Raji (cell line): Measurements from ENCODE around the gene GALNT10.

Experiments used
- POLR2A ChIP-seq: IDR thresholded peaks from 2 replicates; pipeline ENCODE4 v1.6.1; 2011; ENCODE audit warnings: low read depth, low read length, control low read depth; ENCODE audit not compliant: insufficient read depth

GALNT10 gene

DNA sequence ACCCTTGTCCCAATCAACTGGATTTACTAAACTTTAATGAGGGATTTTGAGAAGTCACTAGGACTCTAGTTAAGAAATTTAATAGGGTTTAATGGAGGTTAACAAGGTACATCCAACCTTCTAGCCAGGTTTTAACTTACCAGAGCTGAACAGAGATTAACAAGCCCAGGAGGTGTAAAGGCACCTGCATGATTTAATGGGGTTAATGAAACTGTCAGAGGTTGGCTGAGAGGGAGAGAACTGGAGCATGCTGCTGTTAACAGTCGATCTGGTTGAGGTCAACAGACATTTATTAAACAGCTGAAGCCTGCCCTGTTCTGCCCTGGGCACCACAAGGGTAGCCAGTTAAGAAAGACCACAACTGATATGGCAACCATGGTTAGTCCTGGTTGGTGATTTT lies 273.9 kb downstream of the GALNT10 start:
- TF ChIP-seq POLR2A: no peak

DNA sequence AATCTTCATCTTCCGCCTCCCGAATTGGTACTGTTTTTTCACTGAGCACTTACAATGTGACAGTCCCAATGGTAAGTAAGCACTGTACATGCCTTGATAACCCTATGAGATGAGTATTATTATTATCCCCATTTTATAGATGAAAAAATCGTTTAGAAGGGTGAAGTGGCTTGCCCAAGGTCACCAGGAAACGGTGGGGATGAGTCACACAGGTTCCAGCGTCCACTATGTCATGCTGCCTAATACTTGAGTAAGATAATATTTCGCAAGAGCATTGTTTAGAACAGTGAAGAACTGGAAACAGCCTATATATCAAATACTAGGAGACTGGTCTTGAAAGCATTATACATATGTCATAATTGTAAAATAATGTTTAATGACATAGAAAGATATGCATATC lies 274.6 kb downstream of the GALNT10 start:
- TF ChIP-seq POLR2A: no peak

DNA sequence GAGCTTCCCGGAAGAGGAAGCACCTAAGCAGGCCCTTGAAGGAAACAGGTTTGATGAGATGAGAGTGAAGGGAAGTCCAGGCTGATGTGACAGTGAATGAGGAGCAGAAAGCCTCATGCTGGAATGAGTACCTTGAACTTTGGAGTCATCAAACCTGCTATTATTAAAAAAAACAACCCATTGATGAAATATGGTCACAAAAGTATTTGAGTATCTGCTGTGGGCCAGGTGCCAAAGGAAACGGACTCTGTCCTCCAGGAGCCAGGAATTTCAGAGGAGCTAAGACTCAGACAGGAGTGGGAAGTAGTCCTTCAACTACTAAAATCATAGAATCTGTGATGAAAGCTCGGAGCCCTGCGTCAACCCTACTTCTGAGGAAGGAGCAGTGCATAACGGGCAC lies 275.6 kb downstream of the GALNT10 start:
- TF ChIP-seq POLR2A: no peak

DNA sequence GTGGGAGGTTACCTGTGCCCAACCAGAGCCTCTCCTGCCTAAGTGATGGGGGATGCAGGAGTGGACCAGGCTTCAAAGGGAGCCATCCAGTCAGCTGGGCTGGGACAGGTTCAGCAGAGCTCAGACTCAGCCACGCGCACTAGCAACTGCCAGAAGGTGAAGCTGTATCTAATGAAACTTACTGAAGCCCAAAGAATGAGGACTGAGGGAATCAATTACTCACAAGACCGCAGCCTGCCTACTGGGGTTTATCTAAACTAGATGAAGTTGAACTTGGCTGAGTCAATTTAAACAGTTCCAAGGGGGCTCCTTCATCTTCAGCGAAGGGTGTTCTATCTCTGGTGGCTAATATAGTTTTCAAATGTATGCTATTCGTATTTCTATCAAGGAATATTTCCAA lies 276.1 kb downstream of the GALNT10 start:
- TF ChIP-seq POLR2A: no peak

DNA sequence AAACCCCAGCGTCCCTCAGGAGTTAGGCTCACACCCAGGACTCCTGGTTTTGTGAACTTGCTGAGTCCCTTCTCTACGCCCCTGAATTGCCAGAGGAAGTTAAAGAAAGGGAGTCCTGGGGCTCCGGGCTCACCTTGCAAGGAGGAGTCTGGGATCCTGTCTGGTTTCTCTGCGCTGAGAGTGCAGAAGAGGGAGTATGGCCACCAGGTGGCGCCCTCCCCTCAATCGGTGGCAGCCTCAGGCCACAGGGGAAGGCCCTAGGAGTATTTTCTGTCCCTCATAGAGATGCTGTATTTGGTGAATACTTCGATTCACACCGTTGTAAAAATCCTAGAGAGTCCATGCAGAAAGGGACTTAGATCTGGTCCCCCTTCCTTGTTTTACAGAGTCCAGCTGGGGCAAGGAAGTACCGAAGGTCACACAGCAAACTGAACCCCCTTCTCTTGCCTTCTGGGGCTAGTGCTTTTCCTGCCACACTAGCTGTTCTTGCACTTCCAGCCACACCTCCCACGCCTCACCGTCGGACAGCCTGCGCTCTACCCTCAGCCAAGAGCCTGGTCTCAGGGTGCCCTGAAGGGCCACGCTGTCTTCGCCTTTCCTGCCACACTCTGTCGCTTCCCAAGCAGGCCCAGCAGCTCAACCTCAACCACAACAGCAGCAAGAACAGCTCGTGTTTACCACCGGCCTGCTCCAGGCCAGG lies 277.3 kb downstream of the GALNT10 start:
- TF ChIP-seq POLR2A: no peak

DNA sequence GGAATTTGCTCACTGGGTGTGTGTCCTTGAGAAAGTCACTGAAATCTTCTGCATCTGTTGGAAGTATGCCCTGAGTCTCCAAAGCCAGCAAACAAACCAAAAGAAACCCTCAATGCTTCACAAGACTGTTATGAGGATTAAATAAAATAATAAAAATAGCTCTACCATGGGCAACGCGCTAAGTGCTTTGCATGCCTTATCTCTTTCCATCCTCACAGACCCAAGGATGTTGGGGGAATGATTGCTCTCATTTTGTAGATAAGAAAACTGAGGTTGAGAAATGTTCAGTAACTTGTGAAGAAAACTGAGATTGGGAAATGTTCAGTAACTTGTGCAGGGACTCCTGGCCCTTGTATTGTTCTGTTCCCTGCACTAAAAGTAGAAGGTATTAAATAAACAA lies 279.6 kb downstream of the GALNT10 start:
- TF ChIP-seq POLR2A: no peak
